Right atrium auricular region (tissue), 2 donors: ENCODE data around the gene IER5L. TPM values are rescaled to one million over a fixed set of nuclear protein-coding genes. Genes with fewer than 3 reads are reported as not detected.
A peak's percentile ranks its signal among the peaks of the same experiment; 100 is the strongest.
"Not testable (repeated sequence)": the region's sequence is repeated elsewhere in the genome, so short reads cannot be mapped to it uniquely, and the experiment has no call there.

Experiments used
- DNase-seq: peaks from one replicate; pipeline ENCODE4 v3.0.0-alpha.2; 2019; ENCODE audit warnings: low spot score
- H3K27ac ChIP-seq, 2 donors: fragments of 200-600 bp; sonication (generic); 1 replicate in 1 of 2; 2 replicates in 1 of 2; pipeline ENCODE4 v1.5.1; 2016 to 2019
- H3K27me3 ChIP-seq, 2 donors: fragments of 200-600 bp; sonication (generic); one replicate each; pipeline versions ENCODE4 v1.5.1 to v1.6.0; 2017 to 2019
- H3K36me3 ChIP-seq: fragments of 200-600 bp; sonication (generic); one replicate; pipeline ENCODE4 v1.5.1; 2016
- H3K4me1 ChIP-seq, 2 donors: fragments of 200-600 bp; sonication (generic); one replicate each; pipeline versions ENCODE4 v1.5.1 to v1.6.0; 2017 to 2019
- H3K4me3 ChIP-seq, 2 donors: fragments of 200-600 bp; sonication (generic); 1 replicate in 1 of 2; 2 replicates in 1 of 2; pipeline ENCODE4 v1.5.1; 2017 to 2019; ENCODE audit warnings: mild to moderate bottlenecking in 1 of 2, moderate library complexity in 1 of 2
- H3K9me3 ChIP-seq, 2 donors: fragments of 200-600 bp; sonication (generic); one replicate each; pipeline ENCODE4 v1.5.1; 2019
- CTCF ChIP-seq, 2 donors: fragments of 200-600 bp; sonication (generic); IDR thresholded peaks; one replicate each; pipeline ENCODE4 v1.5.1; 2019; ENCODE audit warnings: antibody characterized with exemption in 2 of 2
- total RNA-seq, 2 donors: library from RNA; depleted of rRNA; stranded (reverse); fragments of >200 nt; gene quantifications; one replicate each; pipeline ENCODE4 v1.1.0, GENCODE V29; 2016

The IER5L gene
- total RNA-seq, 2 donors from 2014 or later = 5.5 to 11.6 TPM

- peak overlapping the region; percentile 84 to 88 for H3K27ac ChIP-seq
These were observed 21.0 kb upstream of the IER5L start for GRCh38 chr9:129199044-129199435.

GRCh38 chr9:129198319-129199043, 20.4 kb upstream of the IER5L start:
- H3K36me3 ChIP-seq = no peaks in the 10 kb centered on the region
- H3K9me3 ChIP-seq = no peaks in the 10 kb centered on the region
- peak overlapping the region; percentile 84 to 88 for H3K27ac ChIP-seq
- H3K4me1 ChIP-seq = peaks cover 0 to 13% of the 10 kb centered on the region in 2 donors
- H3K27me3 ChIP-seq = no peaks in the 10 kb centered on the region
- DNase-seq = peak; percentile 89
- TF ChIP-seq CTCF (IDR thresholded peaks at IDR 0.05) = no peak
- peak overlapping the region in 1 of 2 donors; percentile 3 for H3K4me3 ChIP-seq

More at GRCh38 chr9:129199044-129199435, 21.0 kb upstream of the IER5L start:
- no peaks in the 10 kb centered on the region for H3K36me3 ChIP-seq
- H3K4me1 ChIP-seq = peaks cover 0 to 14% of the 10 kb centered on the region in 2 donors
- no peak for DNase-seq
- no peaks in the 10 kb centered on the region for H3K27me3 ChIP-seq
- peak in 1 of 2 donors; percentile 2 for TF ChIP-seq CTCF (IDR thresholded peaks at IDR 0.05)
- H3K9me3 ChIP-seq = no peaks in the 10 kb centered on the region
- H3K4me3 ChIP-seq = no peak overlapping the region

- peak overlapping the region in 1 of 2 donors; percentile 3 for H3K4me3 ChIP-seq
- no peak for TF ChIP-seq CTCF (IDR thresholded peaks at IDR 0.05)
- no peaks in the 10 kb centered on the region for H3K27me3 ChIP-seq
- peaks cover 0 to 8% of the 10 kb centered on the region in 2 donors for H3K4me1 ChIP-seq
- no peaks in the 10 kb centered on the region for H3K9me3 ChIP-seq
- peak overlapping the region; percentile 84 to 88 for H3K27ac ChIP-seq
- DNase-seq = no peak
- no peaks in the 10 kb centered on the region for H3K36me3 ChIP-seq
These were observed 19.9 kb upstream of the IER5L start for GRCh38 chr9:129197978-129198318.

- H3K9me3 ChIP-seq, DNase-seq, H3K4me1 ChIP-seq, H3K27me3 ChIP-seq, H3K36me3 ChIP-seq, H3K27ac ChIP-seq, H3K4me3 ChIP-seq: not testable (repeated sequence)
These were observed 19.0 kb upstream of the IER5L start for GRCh38 chr9:129197045-129197444.

GRCh38 chr9:129195606-129196005, 17.5 kb upstream of the IER5L start:
- Histone ChIP-seq H3K27ac (no peak overlapping the region), H3K4me1 (peaks cover 0 to 8% of the 10 kb centered on the region in 2 donors), H3K36me3 (no peaks in the 10 kb centered on the region), H3K4me3 (no peak overlapping the region), H3K9me3 (peaks cover 0 to 4% of the 10 kb centered on the region in 2 donors), H3K27me3 (no peaks in the 10 kb centered on the region)
- no peak for TF ChIP-seq CTCF (IDR thresholded peaks at IDR 0.05)
- DNase-seq = no peak

GRCh38 chr9:129194221-129194620, 16.2 kb upstream of the IER5L start:
- Histone ChIP-seq H3K27me3 (no peaks in the 10 kb centered on the region), H3K9me3 (peaks cover 0 to 4% of the 10 kb centered on the region in 2 donors), H3K4me3 (no peak overlapping the region), H3K36me3 (no peaks in the 10 kb centered on the region), H3K27ac (no peak overlapping the region), H3K4me1 (peaks cover 0 to 8% of the 10 kb centered on the region in 2 donors)
- DNase-seq = no peak
- no peak for TF ChIP-seq CTCF (IDR thresholded peaks at IDR 0.05)
